CD14-positive monocyte (primary cell): ENCODE results near the gene RNF128. TPM values are rescaled to one million over a fixed set of nuclear protein-coding genes. Genes with fewer than 3 reads are reported as not detected.

Experiments
- DNase-seq, 3 donors: peaks; one replicate each; pipeline ENCODE4 v3.0.0-alpha.2; 2011 to 2022
- H2AFZ ChIP-seq: 2 replicates; pipeline ENCODE4 v1.6.0; 2012; ENCODE audit warnings: mild to moderate bottlenecking, low read depth, low read length, inconsistent platforms; ENCODE audit not compliant: insufficient read depth, poor library complexity, severe bottlenecking
- H3K27ac ChIP-seq, 2 donors: 1 replicate in 1 of 2; 2 replicates in 1 of 2; pipeline ENCODE4 v1.5.1; 2012 to 2013; ENCODE audit warnings: low read length in 2 of 2, control low read depth in 1 of 2, inconsistent platforms in 1 of 2, low read depth in 1 of 2, mild to moderate bottlenecking in 1 of 2
- H3K27me3 ChIP-seq, 2 donors: one replicate each; pipeline versions ENCODE4 v1.6.0 to v1.6.1; 2011 to 2013; ENCODE audit warnings: low read length in 2 of 2; ENCODE audit not compliant: control insufficient read depth in 2 of 2, insufficient read depth in 2 of 2
- H3K36me3 ChIP-seq, 2 donors: replicated peaks in 1 of 2; 1 replicate in 1 of 2; 2 replicates in 1 of 2; pipeline versions ENCODE4 v1.5.1 to v1.6.1; 2012 to 2013; ENCODE audit warnings: low read length in 2 of 2, control low read depth in 1 of 2, inconsistent platforms in 1 of 2, mild to moderate bottlenecking in 1 of 2; ENCODE audit not compliant: insufficient read depth in 2 of 2, control insufficient read depth in 1 of 2
- H3K4me1 ChIP-seq, 2 donors: 1 replicate in 1 of 2; 2 replicates in 1 of 2; pipeline versions ENCODE4 v1.5.1 to v1.6.1; 2012 to 2013; ENCODE audit warnings: low read length in 2 of 2, control low read depth in 1 of 2, inconsistent platforms in 1 of 2, mild to moderate bottlenecking in 1 of 2, moderate library complexity in 1 of 2; ENCODE audit not compliant: insufficient read depth in 2 of 2, control insufficient read depth in 1 of 2
- H3K4me2 ChIP-seq: replicated peaks from 2 replicates; pipeline ENCODE3; 2012; ENCODE audit warnings: low read length, moderate library complexity, mild to moderate bottlenecking; ENCODE audit not compliant: poor library complexity, severe bottlenecking; ENCODE audit errors: extremely low read depth
- H3K4me3 ChIP-seq, 3 experiments: fragments of 200-600 bp in 1 of 3; sonication (generic) in 1 of 3; replicated peaks in 1 of 3; 1 replicate in 2 of 3; 2 replicates in 1 of 3; pipeline ENCODE4 v1.5.1; 2011 to 2013; ENCODE audit warnings: low read length in 3 of 3, mild to moderate bottlenecking in 3 of 3, control low read depth in 2 of 3, low read depth in 2 of 3, inconsistent platforms in 1 of 3, moderate library complexity in 1 of 3
- H3K79me2 ChIP-seq: 2 replicates; pipeline ENCODE4 v1.6.0; 2012; ENCODE audit warnings: mild to moderate bottlenecking, control low read depth, inconsistent platforms, low read length, moderate library complexity; ENCODE audit not compliant: insufficient read depth
- H3K9ac ChIP-seq: 2 replicates; pipeline ENCODE4 v1.6.0; 2017; ENCODE audit warnings: low read length, mild to moderate bottlenecking; ENCODE audit not compliant: insufficient read depth, poor library complexity, severe bottlenecking
- H3K9me3 ChIP-seq, 2 donors: replicated peaks in 1 of 2; 1 replicate in 1 of 2; 2 replicates in 1 of 2; pipeline versions ENCODE4 v1.5.1 to v1.6.1; 2012 to 2013; ENCODE audit warnings: low read length in 2 of 2, control low read depth in 1 of 2; ENCODE audit not compliant: control insufficient read depth in 1 of 2, insufficient read depth in 1 of 2
- H4K20me1 ChIP-seq: 2 replicates; pipeline ENCODE4 v1.6.0; 2012; ENCODE audit warnings: mild to moderate bottlenecking, low read length, control low read depth, moderate library complexity; ENCODE audit not compliant: insufficient read depth
- H3K27ac Mint-ChIP-seq, 7 donors: one replicate each; pipeline ENCODE4 v1.8.0; 2020; ENCODE audit warnings: mild to moderate bottlenecking in 7 of 7, mixed read lengths in 7 of 7, moderate library complexity in 6 of 7, inconsistent platforms in 2 of 7
- H3K27me3 Mint-ChIP-seq, 3 donors: one replicate each; pipeline ENCODE4 v1.8.0; 2021 to 2022; ENCODE audit warnings: low read depth in 3 of 3, mild to moderate bottlenecking in 3 of 3, mixed read lengths in 3 of 3, moderate library complexity in 3 of 3, inconsistent platforms in 1 of 3
- H3K36me3 Mint-ChIP-seq, 2 donors: one replicate each; pipeline ENCODE4 v1.8.0; 2020; ENCODE audit warnings: mixed read lengths in 2 of 2, inconsistent platforms in 1 of 2, mild to moderate bottlenecking in 1 of 2
- H3K4me1 Mint-ChIP-seq: one replicate; pipeline ENCODE4 v1.8.0; 2020; ENCODE audit warnings: mild to moderate bottlenecking, mixed read lengths
- H3K4me3 Mint-ChIP-seq, 2 donors: one replicate each; pipeline ENCODE4 v1.8.0; 2020; ENCODE audit warnings: mild to moderate bottlenecking in 2 of 2, mixed read lengths in 2 of 2, moderate library complexity in 1 of 2
- H3K9me3 Mint-ChIP-seq, 7 donors: one replicate each; pipeline ENCODE4 v1.8.0; 2020 to 2022; ENCODE audit warnings: mixed read lengths in 7 of 7, mild to moderate bottlenecking in 6 of 7, moderate library complexity in 6 of 7, inconsistent platforms in 2 of 7
- CTCF ChIP-seq: fragments of 200-600 bp; IDR thresholded peaks from one replicate; pipeline ENCODE4 v1.8.0; 2022; ENCODE audit warnings: antibody characterized with exemption, mild to moderate bottlenecking
- WGBS: methylation state at CpG from one replicate; pipeline ENCODE4 v1.1.5; 2013; ENCODE audit warnings: missing lambda C conversion rate; ENCODE audit not compliant: insufficient coverage; 5-methylcytosine and 5-hydroxymethylcytosine counted together
- intact Hi-C, 2 donors: fragments of 100-400 bp; cut with micrococcal nuclease; formaldehyde crosslinking; loops; one replicate each; pipeline versions ENCODE4 v1.15.0 to v1.15.1; 2023
- polyA plus RNA-seq, 3 donors: library from polyadenylated mRNA; depleted of rRNA in 1 of 3; unstranded in 2 of 3; stranded (reverse) in 1 of 3; fragments of 300-500 nt in 2 of 3; fragments of >200 nt in 1 of 3; fragmentation: Illumina TruSeq in 2 of 3; gene quantifications; 1 replicate in 2 of 3; 2 replicates in 1 of 3; pipeline ENCODE4 v1.2.3, GENCODE V29; 2012 to 2021

RNF128 gene
- polyA plus RNA-seq, 3 donors: not detected

GRCh38 chrX:106748377-106748776 lies 21.9 kb downstream of the RNF128 start:
- DNase-seq: no peak
- Histone ChIP-seq H3K27ac (no peak overlapping the region), H2AFZ (no peak overlapping the region), H3K4me2 (no peak overlapping the region), H4K20me1 (no peaks in the 10 kb centered on the region), H3K79me2 (no peaks in the 10 kb centered on the region), H3K9ac (no peak overlapping the region), H3K4me1 (no peaks in the 10 kb centered on the region), H3K4me3 (no peak overlapping the region), H3K36me3 (no peaks in the 10 kb centered on the region), H3K27me3 (no peaks in the 10 kb centered on the region), H3K9me3 (peaks cover 0 to 5% of the 10 kb centered on the region in 2 donors)
- Mint-ChIP-seq H3K36me3 (no peaks in the 10 kb centered on the region), H3K9me3 (peaks cover 0 to 7% (median 2%) of the 10 kb centered on the region in 7 donors), H3K4me1 (no peaks in the 10 kb centered on the region), H3K27me3 (peaks cover 0 to 6% (median 2%) of the 10 kb centered on the region in 3 donors), H3K27ac (no peak overlapping the region), H3K4me3 (no peak overlapping the region)
- intact Hi-C loops: no loop called here
- TF ChIP-seq CTCF: no peak
- no CpG with 5 or more reads among the region's 1 CpG for WGBS

GRCh38 chrX:106751407-106751806 lies 24.9 kb downstream of the RNF128 start:
- Mint-ChIP-seq H3K4me1 (no peaks in the 10 kb centered on the region), H3K9me3 (peaks cover 0 to 10% (median 2%) of the 10 kb centered on the region in 7 donors), H3K27ac (no peak overlapping the region), H3K27me3 (peaks cover 0 to 5% (median 0%) of the 10 kb centered on the region in 3 donors), H3K4me3 (no peak overlapping the region), H3K36me3 (no peaks in the 10 kb centered on the region)
- H3K4me1 ChIP-seq: no peaks in the 10 kb centered on the region
- no peaks in the 10 kb centered on the region for H3K79me2 ChIP-seq
- H4K20me1 ChIP-seq: no peaks in the 10 kb centered on the region
- H2AFZ ChIP-seq: no peak overlapping the region
- H3K4me3 ChIP-seq: no peak overlapping the region
- H3K27ac ChIP-seq: no peak overlapping the region
- intact Hi-C loops: no loop called here
- no peak overlapping the region for H3K9ac ChIP-seq
- H3K9me3 ChIP-seq: peaks cover 0 to 5% of the 10 kb centered on the region in 2 donors
- TF ChIP-seq CTCF: no peak
- H3K4me2 ChIP-seq: no peak overlapping the region
- DNase-seq: no peak
- no peaks in the 10 kb centered on the region for H3K36me3 ChIP-seq
- WGBS: 100% methylated on average over 1 of the region's 3 CpGs
- H3K27me3 ChIP-seq: no peaks in the 10 kb centered on the region
